HG02938 (cell line): ENCODE data around the gene RPS15.

Experiments
- ATAC-seq: cut with Tn5 transposase; IDR thresholded peaks from one replicate; pipeline ENCODE4 v1.9.1; 2021; ENCODE audit warnings: mild to moderate bottlenecking, moderate library complexity; ENCODE audit not compliant: unreplicated experiment

RPS15 gene

GRCh38 chr19:1450735-1451731 is 12.8 kb downstream of the RPS15 start:
- ATAC-seq: no peak

DNA sequence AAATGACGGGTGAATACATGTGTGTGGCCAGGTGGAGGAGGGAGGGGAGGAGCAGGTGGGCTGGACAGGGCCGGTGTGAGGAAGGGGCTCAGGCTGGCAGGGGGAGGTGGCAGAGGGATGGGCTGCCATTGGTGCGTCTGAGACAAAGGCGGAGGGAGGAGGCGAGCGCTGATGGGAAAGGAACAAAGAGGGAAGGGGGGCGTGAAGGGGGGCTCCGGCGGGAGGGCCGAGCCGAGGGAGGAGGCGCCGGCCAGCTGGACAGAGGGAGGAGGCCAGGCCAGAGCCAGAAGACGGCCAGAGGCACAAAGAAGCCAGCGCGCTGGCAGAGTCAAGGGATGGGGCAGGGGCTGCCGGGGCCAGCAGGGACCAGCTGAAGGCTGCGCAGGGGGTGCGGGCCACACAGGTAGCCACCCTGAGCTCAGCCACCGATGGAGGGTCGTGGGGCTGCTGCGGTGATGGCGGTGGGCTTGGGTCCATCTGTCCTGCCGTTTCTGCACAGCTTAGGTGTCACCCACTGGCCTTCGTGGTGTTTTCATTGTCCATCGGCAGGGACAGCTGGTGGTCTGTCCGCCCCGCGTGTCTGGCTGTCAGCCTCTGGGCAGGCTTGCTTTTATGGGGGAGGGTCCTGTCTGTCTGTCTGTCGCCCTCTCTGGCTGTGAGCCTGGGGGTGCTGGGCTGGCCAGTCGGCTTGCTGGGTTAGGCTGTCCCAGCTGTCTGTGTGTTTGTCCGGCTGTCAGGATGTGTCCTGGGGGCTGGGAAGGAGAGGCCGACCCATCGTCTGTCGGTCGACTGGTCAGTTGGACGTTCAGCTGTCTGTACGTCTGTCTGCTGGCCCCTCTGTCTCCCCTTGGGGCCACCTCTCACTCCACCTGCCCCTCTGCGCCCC is 14.0 kb downstream of the RPS15 start:
- no peak for ATAC-seq

DNA sequence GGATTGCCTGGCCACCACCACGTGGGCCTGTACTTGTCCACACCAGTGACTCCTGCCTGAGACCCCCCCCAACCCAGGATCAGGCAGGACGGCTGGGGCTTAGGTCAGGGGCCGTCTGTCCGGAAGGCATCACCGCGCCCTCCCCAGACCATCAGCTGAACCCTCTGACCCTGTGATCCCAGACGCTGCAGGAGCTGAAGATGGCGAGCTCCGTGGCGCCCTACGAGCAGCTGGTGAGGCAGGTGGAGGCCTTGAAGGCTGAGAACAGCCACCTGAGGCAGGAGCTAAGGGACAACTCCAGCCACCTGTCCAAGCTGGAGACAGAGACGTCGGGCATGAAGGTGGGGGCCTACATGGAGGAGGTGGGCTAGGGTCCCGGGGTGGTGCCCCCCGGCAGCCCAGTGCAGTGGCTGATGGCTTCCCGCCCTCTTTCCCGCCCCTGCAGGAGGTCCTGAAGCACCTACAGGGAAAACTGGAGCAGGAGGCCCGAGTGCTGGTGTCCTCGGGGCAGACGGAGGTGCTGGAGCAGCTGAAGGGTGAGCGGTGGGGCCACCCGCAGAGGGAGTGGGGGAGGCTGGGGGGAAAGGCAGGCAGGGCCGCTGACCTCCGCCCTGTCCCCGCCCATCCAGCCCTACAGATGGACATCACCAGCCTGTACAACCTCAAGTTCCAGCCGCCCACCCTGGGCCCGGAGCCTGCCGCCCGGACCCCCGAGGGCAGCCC is 14.8 kb downstream of the RPS15 start:
- ATAC-seq: no peak

DNA sequence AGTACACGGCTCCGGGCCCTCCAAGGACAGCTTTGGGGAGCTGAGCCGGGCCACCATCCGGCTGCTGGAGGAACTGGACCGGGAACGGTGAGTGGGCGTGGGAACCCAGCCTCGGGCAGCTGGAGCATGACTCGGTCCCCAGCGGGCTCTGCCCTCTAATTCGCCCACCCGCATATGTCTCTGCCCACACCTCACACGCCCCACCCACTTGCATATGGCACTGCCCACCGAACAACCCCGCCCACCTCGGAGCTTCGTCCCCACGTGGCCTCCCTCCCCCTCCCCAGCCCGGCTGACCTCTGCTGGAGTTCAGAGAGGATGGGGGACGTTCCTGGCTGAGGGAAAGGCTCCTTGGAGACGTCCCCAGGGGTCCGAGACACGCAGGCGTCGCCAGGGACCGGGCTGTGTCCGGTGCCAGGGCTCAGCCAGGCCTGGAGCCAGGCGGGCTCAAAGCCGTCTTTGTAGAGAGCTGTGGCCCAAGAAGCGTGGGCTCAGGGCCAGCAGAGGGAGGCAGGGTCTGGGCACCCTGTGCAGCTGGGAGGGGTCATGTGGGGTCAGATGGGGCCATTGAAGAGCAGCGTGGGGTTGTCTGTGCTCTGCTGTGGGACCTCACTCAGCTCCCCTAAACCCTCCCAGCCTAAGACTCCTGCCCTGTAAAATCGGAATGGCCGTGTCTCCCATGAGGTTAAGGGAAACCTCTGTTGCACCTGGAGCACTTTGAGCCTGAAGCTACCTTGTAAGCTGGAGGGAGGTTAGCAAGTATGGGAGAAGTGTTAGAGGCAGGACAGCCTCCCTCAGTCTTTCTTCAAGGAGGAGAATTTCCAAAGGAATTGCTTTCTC is 15.5 kb downstream of the RPS15 start:
- no peak for ATAC-seq

DNA sequence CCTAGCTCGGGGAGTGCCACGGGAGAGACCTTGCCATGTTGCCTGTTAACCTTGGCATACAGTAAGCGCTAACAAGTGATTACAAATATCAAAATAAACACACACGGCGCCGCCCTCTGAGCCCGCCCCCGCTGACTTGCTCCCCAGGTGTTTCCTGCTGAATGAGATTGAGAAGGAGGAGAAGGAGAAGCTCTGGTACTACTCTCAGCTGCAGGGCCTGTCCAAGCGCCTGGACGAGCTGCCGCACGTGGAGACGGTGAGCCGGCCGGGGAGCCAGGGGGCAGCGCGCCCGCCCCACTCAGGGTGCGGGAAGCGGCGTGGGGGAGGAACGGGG is 16.8 kb downstream of the RPS15 start:
- no peak for ATAC-seq

GRCh38 chr19:1455336-1456120 is 17.3 kb downstream of the RPS15 start:
- ATAC-seq: no peak

DNA sequence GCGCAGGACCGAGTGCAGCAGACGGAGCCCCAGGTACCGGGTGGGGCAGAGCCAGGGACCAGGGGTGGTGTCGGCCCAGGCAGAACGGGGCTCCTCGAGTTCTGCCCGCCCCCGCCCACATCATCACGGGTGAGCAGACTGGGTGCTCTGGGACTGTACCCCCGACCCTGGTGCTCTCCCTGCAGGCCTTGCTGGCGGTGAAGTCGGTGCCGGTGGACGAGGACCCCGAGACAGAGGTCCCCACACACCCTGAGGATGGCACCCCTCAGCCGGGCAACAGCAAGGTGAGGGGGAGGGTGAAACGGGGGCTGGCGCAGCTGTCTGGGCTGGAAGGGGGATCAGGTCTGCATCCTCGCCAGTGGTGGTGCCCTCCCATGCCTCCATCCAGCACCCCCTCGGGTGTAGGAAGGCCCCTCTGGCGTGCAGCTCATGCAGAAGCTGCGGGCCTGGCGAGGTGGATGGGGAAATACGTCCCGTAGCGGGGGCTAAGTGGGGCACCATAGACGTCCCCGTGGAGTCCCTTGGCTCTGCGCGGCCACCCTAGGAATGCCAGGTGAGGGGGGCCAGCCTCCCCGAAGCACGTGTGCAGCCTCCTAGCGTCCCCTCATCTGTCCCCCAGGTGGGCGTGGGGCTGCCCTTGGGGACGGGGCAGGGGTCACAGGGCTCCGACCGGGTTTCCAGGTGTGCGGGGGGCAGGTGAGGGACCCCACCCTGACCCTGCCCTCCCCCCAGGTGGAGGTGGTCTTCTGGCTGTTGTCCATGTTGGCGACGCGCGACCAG is 18.1 kb downstream of the RPS15 start:
- no peak for ATAC-seq

- ATAC-seq: no peak
Observed at GRCh38 chr19:1457031-1457739, 19.0 kb downstream of the RPS15 start.

DNA sequence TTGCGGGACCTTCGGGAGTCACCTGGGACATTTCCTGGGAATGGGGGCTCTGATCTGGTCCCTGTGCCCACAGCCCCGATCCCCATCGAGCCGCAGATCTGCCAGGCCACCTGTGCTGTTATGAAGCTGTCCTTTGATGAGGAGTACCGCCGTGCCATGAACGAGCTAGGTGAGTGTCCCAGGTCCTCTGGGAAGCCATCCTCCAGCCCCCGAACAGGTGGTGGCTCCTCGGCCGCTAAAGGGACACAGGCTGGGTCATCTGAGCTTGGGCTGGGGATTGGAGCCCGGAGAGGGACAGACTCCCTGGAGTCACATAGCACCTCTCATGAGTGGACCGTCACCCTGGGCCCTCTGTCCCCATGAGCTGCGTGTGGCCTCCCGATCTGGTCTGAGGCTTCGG is 19.7 kb downstream of the RPS15 start:
- ATAC-seq: no peak

DNA sequence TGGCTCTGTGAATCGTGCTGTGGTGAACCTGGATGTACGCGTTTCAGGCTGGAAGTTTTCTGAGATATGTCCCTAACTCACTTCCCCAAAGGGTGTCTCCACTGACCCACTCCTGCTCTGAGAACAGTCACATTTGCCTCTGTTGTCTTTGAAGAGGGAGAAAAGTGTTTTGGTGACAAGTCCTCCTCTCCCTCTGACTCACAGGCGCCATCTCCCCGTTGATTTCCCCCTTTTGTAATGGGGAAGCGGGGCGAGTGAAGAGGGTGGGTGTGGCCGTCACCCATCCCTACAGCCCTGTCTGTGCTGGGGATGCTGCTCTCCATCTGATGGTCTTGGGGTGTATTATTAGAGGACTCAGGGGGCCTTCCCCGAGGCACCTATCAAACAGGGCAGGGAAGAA is 21.3 kb downstream of the RPS15 start:
- no peak for ATAC-seq

GRCh38 chr19:1460033-1460995 is 22.1 kb downstream of the RPS15 start:
- ATAC-seq: no peak

DNA sequence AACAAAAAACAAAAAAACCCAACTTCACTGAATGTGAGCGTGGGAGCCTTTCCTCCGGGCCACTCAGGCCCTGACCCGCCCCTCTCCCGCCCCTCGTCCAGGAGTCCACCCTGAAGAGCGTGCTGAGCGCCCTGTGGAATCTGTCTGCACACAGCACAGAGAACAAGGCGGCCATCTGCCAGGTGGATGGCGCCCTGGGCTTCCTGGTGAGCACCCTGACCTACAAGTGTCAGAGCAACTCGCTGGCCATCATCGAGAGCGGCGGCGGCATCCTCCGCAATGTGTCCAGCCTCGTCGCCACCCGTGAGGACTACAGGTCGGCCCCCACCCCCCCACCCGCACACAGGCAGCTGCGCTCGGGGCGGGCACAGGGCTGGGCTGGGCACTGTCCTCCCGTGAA is 23.7 kb downstream of the RPS15 start:
- ATAC-seq: no peak

DNA sequence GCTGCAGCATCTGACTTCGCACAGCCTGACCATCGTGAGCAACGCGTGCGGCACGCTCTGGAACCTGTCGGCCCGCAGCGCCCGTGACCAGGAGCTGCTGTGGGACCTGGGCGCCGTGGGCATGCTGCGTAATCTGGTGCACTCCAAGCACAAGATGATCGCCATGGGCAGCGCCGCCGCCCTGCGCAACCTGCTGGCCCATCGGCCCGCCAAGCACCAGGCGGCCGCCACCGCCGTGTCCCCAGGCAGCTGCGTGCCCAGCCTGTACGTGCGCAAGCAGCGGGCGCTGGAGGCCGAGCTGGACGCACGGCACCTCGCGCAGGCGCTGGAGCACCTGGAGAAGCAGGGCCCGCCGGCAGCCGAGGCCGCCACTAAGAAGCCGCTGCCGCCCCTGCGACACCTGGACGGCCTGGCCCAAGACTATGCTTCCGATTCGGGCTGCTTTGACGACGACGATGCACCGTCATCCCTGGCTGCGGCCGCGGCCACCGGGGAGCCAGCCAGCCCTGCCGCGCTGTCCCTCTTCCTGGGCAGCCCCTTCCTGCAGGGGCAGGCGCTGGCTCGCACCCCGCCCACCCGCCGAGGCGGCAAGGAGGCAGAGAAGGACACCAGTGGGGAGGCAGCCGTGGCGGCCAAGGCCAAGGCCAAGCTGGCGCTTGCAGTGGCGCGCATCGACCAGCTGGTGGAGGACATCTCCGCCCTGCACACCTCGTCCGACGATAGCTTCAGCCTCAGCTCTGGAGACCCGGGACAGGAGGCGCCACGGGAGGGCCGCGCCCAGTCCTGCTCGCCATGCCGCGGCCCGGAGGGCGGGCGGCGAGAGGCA is 27.2 kb downstream of the RPS15 start:
- ATAC-seq: no peak

DNA sequence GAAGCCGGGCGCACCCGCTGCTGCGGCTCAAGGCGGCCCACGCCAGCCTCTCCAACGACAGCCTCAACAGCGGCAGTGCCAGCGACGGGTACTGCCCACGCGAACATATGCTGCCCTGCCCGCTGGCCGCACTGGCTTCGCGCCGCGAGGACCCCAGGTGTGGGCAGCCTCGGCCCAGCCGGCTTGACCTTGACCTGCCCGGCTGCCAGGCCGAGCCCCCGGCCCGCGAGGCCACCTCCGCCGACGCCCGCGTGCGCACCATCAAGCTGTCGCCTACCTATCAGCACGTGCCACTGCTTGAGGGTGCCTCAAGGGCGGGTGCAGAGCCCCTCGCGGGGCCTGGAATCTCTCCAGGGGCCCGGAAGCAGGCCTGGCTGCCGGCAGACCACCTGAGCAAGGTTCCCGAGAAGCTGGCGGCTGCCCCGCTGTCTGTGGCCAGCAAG is 27.8 kb downstream of the RPS15 start:
- ATAC-seq: no peak

- no peak for ATAC-seq
Observed at GRCh38 chr19:1466461-1467214, 28.4 kb downstream of the RPS15 start.

DNA sequence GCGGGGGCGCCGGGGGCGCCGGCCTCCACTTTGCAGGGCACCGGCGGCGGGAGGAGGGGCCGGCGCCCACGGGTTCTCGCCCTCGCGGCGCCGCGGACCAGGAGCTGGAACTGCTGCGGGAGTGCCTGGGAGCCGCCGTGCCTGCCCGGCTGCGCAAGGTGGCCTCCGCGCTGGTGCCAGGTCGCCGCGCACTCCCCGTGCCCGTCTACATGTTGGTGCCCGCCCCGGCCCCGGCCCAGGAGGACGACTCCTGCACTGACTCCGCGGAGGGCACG is 29.0 kb downstream of the RPS15 start:
- ATAC-seq: no peak
